GM23338 (cell line): ENCODE results near the gene RFX2. TPM values are rescaled to one million over a fixed set of nuclear protein-coding genes. Genes with fewer than 3 reads are reported as not detected.

Experiments used
- ATAC-seq: fragments of 200-7000 bp; cut with Tn5 transposase; 3 replicates; pipeline ENCODE4 v1.9.1; 2020
- DNase-seq: peaks from one replicate; pipeline ENCODE4 v3.0.0-alpha.2; 2015; ENCODE audit warnings: low spot score
- H2AFZ ChIP-seq: fragments of 200-600 bp; sonication (generic); 2 replicates; pipeline ENCODE4 v1.8.0; 2016; ENCODE audit warnings: antibody characterized with exemption, mild to moderate bottlenecking, moderate library complexity
- H3F3A ChIP-seq: fragments of 200-600 bp; sonication (generic); replicated peaks from 2 replicates; pipeline ENCODE4 v1.8.0; 2017; ENCODE audit warnings: antibody characterized with exemption, mixed run types, low read depth
- H3K27ac ChIP-seq: fragments of 200-600 bp; sonication (generic); 2 replicates; pipeline ENCODE4 v1.6.1; 2016; ENCODE audit warnings: low read depth
- H3K27me3 ChIP-seq: fragments of 200-600 bp; sonication (generic); 2 replicates; pipeline ENCODE4 v1.8.0; 2016; ENCODE audit warnings: mild to moderate bottlenecking, mixed run types, moderate library complexity; ENCODE audit not compliant: insufficient read depth
- H3K36me3 ChIP-seq: fragments of 200-600 bp; sonication (generic); 2 replicates; pipeline ENCODE4 v1.8.0; 2016; ENCODE audit warnings: mild to moderate bottlenecking; ENCODE audit not compliant: insufficient read depth
- H3K4me1 ChIP-seq: fragments of 200-600 bp; sonication (generic); 2 replicates; pipeline ENCODE4 v1.8.0; 2016; ENCODE audit warnings: mild to moderate bottlenecking, moderate library complexity; ENCODE audit not compliant: insufficient read depth
- H3K4me2 ChIP-seq: fragments of 200-600 bp; sonication (generic); 2 replicates; pipeline ENCODE4 v1.7.1; 2017; ENCODE audit warnings: mixed run types
- H3K4me3 ChIP-seq: fragments of 200-600 bp; sonication (generic); 2 replicates; pipeline ENCODE4 v1.6.1; 2016; ENCODE audit warnings: mixed run types
- H3K79me2 ChIP-seq: fragments of 200-600 bp; sonication (generic); replicated peaks from 2 replicates; pipeline ENCODE4 v1.8.0; 2017; ENCODE audit warnings: mild to moderate bottlenecking; ENCODE audit not compliant: insufficient read depth
- H3K9me2 ChIP-seq: fragments of 200-600 bp; sonication (generic); 2 replicates; pipeline ENCODE4 v1.8.0; 2017; ENCODE audit not compliant: insufficient read depth
- H4K20me1 ChIP-seq: fragments of 200-600 bp; sonication (generic); replicated peaks from 2 replicates; pipeline ENCODE4 v1.8.0; 2017; ENCODE audit warnings: mild to moderate bottlenecking; ENCODE audit not compliant: insufficient read depth
- H3K27ac Mint-ChIP-seq: 2 replicates; pipeline ENCODE4 v1.8.0; 2020; ENCODE audit warnings: inconsistent platforms, mild to moderate bottlenecking, moderate library complexity, mixed read lengths
- H3K27me3 Mint-ChIP-seq: 3 replicates; pipeline ENCODE4 v1.8.0; 2022; ENCODE audit warnings: low read depth, mild to moderate bottlenecking, moderate library complexity, mixed read lengths, inconsistent platforms; ENCODE audit not compliant: insufficient read depth, poor library complexity
- H3K36me3 Mint-ChIP-seq: 3 replicates; pipeline ENCODE4 v1.8.0; 2021; ENCODE audit warnings: low read depth, mild to moderate bottlenecking, inconsistent platforms, moderate library complexity, mixed read lengths
- H3K4me1 Mint-ChIP-seq: 3 replicates; pipeline ENCODE4 v1.8.0; 2020; ENCODE audit warnings: mild to moderate bottlenecking, inconsistent platforms, mixed read lengths
- H3K4me3 Mint-ChIP-seq: 3 replicates; pipeline ENCODE4 v1.8.0; 2021; ENCODE audit warnings: moderate library complexity, mild to moderate bottlenecking, inconsistent platforms, mixed read lengths
- H3K9me3 Mint-ChIP-seq: 3 replicates; pipeline ENCODE4 v1.8.0; 2020; ENCODE audit warnings: moderate library complexity, mild to moderate bottlenecking, inconsistent platforms, mixed read lengths
- CREB1 ChIP-seq: fragments of 250-450 bp; sonication (Bioruptor Pico); IDR thresholded peaks from 2 replicates; pipeline ENCODE4 v1.5.0; 2020; ENCODE audit warnings: low read depth, mild to moderate bottlenecking, moderate library complexity
- EZH2 ChIP-seq: fragments of 200-600 bp; sonication (generic); IDR thresholded peaks from one replicate; pipeline ENCODE4 v1.8.0; 2017; ENCODE audit warnings: antibody characterized with exemption, mild to moderate bottlenecking, low read depth; ENCODE audit not compliant: unreplicated experiment
- EZH2phosphoT487 ChIP-seq: fragments of 200-600 bp; sonication (generic); IDR thresholded peaks from one replicate; pipeline ENCODE4 v1.8.1; 2018; ENCODE audit warnings: antibody characterized with exemption; ENCODE audit not compliant: unreplicated experiment
- NANOG ChIP-seq: IDR thresholded peaks from 2 replicates; pipeline ENCODE4 v1.6.1; 2016; ENCODE audit warnings: antibody characterized with exemption, borderline replicate concordance
- STAT1 ChIP-seq: IDR thresholded peaks from one replicate; pipeline ENCODE4 v1.6.1; 2016; ENCODE audit warnings: antibody characterized with exemption; ENCODE audit not compliant: unreplicated experiment
- ZNF114 ChIP-seq: fragments of 250-450 bp; sonication (Bioruptor Pico); IDR thresholded peaks from 2 replicates; pipeline ENCODE4 v1.5.0; 2020; ENCODE audit warnings: mild to moderate bottlenecking, moderate library complexity
- ZNF331 ChIP-seq: fragments of 250-450 bp; sonication (Bioruptor Pico); IDR thresholded peaks from 2 replicates; pipeline ENCODE4 v1.5.0; 2020; ENCODE audit warnings: low read depth, mild to moderate bottlenecking, moderate library complexity
- polyA plus RNA-seq: library from polyadenylated mRNA; unstranded; fragments of >200 nt; fragmentation: Nextera tagmentation; extraction: Ambion mirVana; gene quantifications from 2 replicates; pipeline ENCODE4 v1.2.1, GENCODE V29; 2016
- total RNA-seq: library from RNA; depleted of rRNA; stranded (reverse); fragments of >200 nt; shearing (Covaris generic); gene quantifications from 2 replicates; pipeline ENCODE4 v1.2.3, GENCODE V29; 2014
- TF ChIP-seq, protein P1 (sequence below): IDR thresholded peaks from 2 replicates; pipeline ENCODE4 v1.6.1; 2016; ENCODE audit warnings: antibody characterized with exemption
- TF ChIP-seq, protein P2 (sequence below): fragments of 250-450 bp; sonication (Bioruptor Pico); IDR thresholded peaks from 2 replicates; pipeline ENCODE4 v1.5.0; 2020; ENCODE audit warnings: mild to moderate bottlenecking, moderate library complexity
- TF ChIP-seq, protein P3 (sequence below): IDR thresholded peaks from one replicate; pipeline ENCODE4 v1.6.1; 2018; ENCODE audit warnings: antibody characterized with exemption; ENCODE audit not compliant: unreplicated experiment

RFX2 gene
- total and polyA plus RNA-seq, 2 experiments from 2014 or later = 4.6 to 13.0 TPM

DNA sequence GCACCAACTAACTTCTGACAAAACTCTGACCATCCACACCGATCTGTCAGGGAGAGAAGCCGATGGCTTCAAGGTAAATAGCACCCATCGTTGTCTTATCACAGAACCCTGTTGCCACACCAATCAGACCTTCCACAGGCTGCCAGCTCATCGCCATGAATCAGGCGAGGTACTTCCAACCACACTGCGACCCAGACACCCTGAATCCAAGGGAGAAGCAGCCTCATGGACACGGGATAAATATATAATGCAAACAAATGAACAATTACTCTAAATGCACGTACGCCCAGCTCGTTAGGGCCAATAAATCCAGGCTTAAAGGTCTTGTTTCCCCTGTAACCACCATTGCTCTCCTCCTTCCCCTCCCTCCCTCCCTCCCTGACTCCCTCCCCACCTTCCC, 153.1 kb downstream of the RFX2 start:
- Histone ChIP-seq H3F3A (peaks cover 6% of the 10 kb centered on the region; the same call in 1 of the 2 replicates), H3K4me1 (peaks cover 72% of the 10 kb centered on the region), H2AFZ (no peak overlapping the region), H3K4me3 (no peak overlapping the region), H3K27ac (no peak overlapping the region), H3K27me3 (no peaks in the 10 kb centered on the region), H3K9me2 (no peaks in the 10 kb centered on the region), H3K4me2 (no peak overlapping the region), H3K79me2 (peaks cover 100% of the 10 kb centered on the region), H3K36me3 (no peaks in the 10 kb centered on the region), H4K20me1 (peaks cover 64% of the 10 kb centered on the region)
- Mint-ChIP-seq H3K27ac (no peak overlapping the region), H3K9me3 (no peaks in the 10 kb centered on the region), H3K4me3 (no peak overlapping the region), H3K36me3 (no peaks in the 10 kb centered on the region; the same call in 2 of the 3 replicates), H3K4me1 (peaks cover 82% of the 10 kb centered on the region), H3K27me3 (peaks cover 21% of the 10 kb centered on the region)
- no peak for ATAC-seq
- TF ChIP-seq EZH2phosphoT487 = no peak
- no peak for DNase-seq

DNA sequence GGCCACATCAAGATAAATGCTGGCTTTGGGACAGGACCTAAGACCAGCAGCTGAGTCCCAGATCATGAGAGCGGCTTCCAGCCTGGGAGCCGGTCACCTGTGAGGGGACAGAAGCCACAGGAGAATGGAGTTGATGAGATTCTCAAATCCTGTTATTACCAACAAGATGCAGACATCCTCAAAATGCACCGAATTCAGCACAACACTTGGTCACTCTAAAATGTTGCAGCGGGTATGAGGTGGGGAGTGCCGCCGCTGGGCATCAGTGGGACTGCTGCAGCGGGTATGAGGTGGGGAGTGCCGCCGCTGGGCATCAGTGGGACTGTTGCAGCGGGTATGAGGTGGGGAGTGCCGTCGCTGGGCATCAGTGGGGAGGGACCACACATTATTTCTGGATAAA, 153.6 kb downstream of the RFX2 start:
- ATAC-seq = no peak
- Histone ChIP-seq H3K4me2 (no peak overlapping the region), H3F3A (peaks cover 6% of the 10 kb centered on the region; the same call in 1 of the 2 replicates), H2AFZ (no peak overlapping the region), H3K4me1 (peaks cover 72% of the 10 kb centered on the region), H3K36me3 (no peaks in the 10 kb centered on the region), H4K20me1 (peaks cover 66% of the 10 kb centered on the region), H3K27ac (no peak overlapping the region), H3K4me3 (no peak overlapping the region), H3K79me2 (peaks cover 100% of the 10 kb centered on the region), H3K9me2 (no peaks in the 10 kb centered on the region), H3K27me3 (no peaks in the 10 kb centered on the region)
- no peak overlapping the region; the same call in 2 of the 3 replicates for H3K4me3 Mint-ChIP-seq
- H3K27ac Mint-ChIP-seq = no peak overlapping the region
- no peaks in the 10 kb centered on the region; the same call in 2 of the 3 replicates for H3K36me3 Mint-ChIP-seq
- peaks cover 82% of the 10 kb centered on the region for H3K4me1 Mint-ChIP-seq
- H3K27me3 Mint-ChIP-seq = peaks cover 19% of the 10 kb centered on the region
- H3K9me3 Mint-ChIP-seq = no peaks in the 10 kb centered on the region
- no peak for DNase-seq
- TF ChIP-seq CREB1 (CRISPR knock-in tag) = no peak
- TF ChIP-seq, protein P1, sequence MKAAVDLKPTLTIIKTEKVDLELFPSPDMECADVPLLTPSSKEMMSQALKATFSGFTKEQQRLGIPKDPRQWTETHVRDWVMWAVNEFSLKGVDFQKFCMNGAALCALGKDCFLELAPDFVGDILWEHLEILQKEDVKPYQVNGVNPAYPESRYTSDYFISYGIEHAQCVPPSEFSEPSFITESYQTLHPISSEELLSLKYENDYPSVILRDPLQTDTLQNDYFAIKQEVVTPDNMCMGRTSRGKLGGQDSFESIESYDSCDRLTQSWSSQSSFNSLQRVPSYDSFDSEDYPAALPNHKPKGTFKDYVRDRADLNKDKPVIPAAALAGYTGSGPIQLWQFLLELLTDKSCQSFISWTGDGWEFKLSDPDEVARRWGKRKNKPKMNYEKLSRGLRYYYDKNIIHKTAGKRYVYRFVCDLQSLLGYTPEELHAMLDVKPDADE = no peak
- no peak for TF ChIP-seq NANOG
- TF ChIP-seq ZNF331 (CRISPR knock-in tag) = no peak
- TF ChIP-seq EZH2phosphoT487 = no peak
- no peak for TF ChIP-seq EZH2
- no peak for TF ChIP-seq ZNF114 (CRISPR knock-in tag)
- TF ChIP-seq, protein P2, sequence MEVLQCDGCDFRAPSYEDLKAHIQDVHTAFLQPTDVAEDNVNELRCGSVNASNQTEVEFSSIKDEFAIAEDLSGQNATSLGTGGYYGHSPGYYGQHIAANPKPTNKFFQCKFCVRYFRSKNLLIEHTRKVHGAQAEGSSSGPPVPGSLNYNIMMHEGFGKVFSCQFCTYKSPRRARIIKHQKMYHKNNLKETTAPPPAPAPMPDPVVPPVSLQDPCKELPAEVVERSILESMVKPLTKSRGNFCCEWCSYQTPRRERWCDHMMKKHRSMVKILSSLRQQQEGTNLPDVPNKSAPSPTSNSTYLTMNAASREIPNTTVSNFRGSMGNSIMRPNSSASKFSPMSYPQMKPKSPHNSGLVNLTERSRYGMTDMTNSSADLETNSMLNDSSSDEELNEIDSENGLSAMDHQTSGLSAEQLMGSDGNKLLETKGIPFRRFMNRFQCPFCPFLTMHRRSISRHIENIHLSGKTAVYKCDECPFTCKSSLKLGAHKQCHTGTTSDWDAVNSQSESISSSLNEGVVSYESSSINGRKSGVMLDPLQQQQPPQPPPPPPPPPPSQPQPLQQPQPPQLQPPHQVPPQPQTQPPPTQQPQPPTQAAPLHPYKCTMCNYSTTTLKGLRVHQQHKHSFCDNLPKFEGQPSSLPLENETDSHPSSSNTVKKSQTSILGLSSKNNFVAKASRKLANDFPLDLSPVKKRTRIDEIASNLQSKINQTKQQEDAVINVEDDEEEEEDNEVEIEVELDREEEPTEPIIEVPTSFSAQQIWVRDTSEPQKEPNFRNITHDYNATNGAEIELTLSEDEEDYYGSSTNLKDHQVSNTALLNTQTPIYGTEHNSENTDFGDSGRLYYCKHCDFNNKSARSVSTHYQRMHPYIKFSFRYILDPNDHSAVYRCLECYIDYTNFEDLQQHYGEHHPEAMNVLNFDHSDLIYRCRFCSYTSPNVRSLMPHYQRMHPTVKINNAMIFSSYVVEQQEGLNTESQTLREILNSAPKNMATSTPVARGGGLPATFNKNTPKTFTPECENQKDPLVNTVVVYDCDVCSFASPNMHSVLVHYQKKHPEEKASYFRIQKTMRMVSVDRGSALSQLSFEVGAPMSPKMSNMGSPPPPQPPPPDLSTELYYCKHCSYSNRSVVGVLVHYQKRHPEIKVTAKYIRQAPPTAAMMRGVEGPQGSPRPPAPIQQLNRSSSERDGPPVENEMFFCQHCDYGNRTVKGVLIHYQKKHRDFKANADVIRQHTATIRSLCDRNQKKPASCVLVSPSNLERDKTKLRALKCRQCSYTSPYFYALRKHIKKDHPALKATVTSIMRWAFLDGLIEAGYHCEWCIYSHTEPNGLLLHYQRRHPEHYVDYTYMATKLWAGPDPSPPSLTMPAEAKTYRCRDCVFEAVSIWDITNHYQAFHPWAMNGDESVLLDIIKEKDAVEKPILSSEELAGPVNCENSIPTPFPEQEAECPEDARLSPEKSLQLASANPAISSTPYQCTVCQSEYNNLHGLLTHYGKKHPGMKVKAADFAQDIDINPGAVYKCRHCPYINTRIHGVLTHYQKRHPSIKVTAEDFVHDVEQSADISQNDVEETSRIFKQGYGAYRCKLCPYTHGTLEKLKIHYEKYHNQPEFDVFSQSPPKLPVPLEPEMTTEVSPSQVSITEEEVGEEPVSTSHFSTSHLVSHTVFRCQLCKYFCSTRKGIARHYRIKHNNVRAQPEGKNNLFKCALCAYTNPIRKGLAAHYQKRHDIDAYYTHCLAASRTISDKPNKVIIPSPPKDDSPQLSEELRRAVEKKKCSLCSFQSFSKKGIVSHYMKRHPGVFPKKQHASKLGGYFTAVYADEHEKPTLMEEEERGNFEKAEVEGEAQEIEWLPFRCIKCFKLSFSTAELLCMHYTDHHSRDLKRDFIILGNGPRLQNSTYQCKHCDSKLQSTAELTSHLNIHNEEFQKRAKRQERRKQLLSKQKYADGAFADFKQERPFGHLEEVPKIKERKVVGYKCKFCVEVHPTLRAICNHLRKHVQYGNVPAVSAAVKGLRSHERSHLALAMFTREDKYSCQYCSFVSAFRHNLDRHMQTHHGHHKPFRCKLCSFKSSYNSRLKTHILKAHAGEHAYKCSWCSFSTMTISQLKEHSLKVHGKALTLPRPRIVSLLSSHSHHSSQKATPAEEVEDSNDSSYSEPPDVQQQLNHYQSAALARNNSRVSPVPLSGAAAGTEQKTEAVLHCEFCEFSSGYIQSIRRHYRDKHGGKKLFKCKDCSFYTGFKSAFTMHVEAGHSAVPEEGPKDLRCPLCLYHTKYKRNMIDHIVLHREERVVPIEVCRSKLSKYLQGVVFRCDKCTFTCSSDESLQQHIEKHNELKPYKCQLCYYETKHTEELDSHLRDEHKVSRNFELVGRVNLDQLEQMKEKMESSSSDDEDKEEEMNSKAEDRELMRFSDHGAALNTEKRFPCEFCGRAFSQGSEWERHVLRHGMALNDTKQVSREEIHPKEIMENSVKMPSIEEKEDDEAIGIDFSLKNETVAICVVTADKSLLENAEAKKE (CRISPR knock-in tag) = no peak
- no peak for TF ChIP-seq STAT1
- TF ChIP-seq, protein P3, sequence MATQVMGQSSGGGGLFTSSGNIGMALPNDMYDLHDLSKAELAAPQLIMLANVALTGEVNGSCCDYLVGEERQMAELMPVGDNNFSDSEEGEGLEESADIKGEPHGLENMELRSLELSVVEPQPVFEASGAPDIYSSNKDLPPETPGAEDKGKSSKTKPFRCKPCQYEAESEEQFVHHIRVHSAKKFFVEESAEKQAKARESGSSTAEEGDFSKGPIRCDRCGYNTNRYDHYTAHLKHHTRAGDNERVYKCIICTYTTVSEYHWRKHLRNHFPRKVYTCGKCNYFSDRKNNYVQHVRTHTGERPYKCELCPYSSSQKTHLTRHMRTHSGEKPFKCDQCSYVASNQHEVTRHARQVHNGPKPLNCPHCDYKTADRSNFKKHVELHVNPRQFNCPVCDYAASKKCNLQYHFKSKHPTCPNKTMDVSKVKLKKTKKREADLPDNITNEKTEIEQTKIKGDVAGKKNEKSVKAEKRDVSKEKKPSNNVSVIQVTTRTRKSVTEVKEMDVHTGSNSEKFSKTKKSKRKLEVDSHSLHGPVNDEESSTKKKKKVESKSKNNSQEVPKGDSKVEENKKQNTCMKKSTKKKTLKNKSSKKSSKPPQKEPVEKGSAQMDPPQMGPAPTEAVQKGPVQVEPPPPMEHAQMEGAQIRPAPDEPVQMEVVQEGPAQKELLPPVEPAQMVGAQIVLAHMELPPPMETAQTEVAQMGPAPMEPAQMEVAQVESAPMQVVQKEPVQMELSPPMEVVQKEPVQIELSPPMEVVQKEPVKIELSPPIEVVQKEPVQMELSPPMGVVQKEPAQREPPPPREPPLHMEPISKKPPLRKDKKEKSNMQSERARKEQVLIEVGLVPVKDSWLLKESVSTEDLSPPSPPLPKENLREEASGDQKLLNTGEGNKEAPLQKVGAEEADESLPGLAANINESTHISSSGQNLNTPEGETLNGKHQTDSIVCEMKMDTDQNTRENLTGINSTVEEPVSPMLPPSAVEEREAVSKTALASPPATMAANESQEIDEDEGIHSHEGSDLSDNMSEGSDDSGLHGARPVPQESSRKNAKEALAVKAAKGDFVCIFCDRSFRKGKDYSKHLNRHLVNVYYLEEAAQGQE = no peak
